NT2/D1 (cell line): Measurements from ENCODE around the gene EPHA3.

Experiments used
- DNase-seq: peaks from one replicate; pipeline ENCODE4 v3.0.0-alpha.2; 2011; ENCODE audit warnings: low read depth, low spot score
- H3K27me3 ChIP-seq: 2 replicates; pipeline ENCODE4 v1.6.0; 2011; ENCODE audit warnings: mild to moderate bottlenecking; ENCODE audit not compliant: insufficient read length, insufficient read depth
- H3K36me3 ChIP-seq: 2 replicates; pipeline ENCODE4 v1.6.1; 2011; ENCODE audit warnings: mild to moderate bottlenecking, low read length, mixed read lengths; ENCODE audit not compliant: insufficient read depth, insufficient read length
- H3K4me1 ChIP-seq: 2 replicates; pipeline ENCODE4 v1.5.1; 2011; ENCODE audit not compliant: insufficient read depth, insufficient read length
- H3K4me3 ChIP-seq: 2 replicates; pipeline ENCODE4 v1.5.1; 2011; ENCODE audit warnings: low read depth; ENCODE audit not compliant: insufficient read length
- H3K9ac ChIP-seq: 2 replicates; pipeline ENCODE4 v1.6.0; 2011; ENCODE audit warnings: low read depth; ENCODE audit not compliant: insufficient read length
- H3K9me3 ChIP-seq: 2 replicates; pipeline ENCODE4 v1.5.1; 2011; ENCODE audit warnings: mild to moderate bottlenecking, low read length; ENCODE audit not compliant: insufficient read depth
- SUZ12 ChIP-seq: IDR thresholded peaks from 2 replicates; pipeline ENCODE4 v1.6.1; 2011; ENCODE audit not compliant: insufficient read length, insufficient read depth; ENCODE audit errors: extremely low read depth
- YY1 ChIP-seq: IDR thresholded peaks from 2 replicates; pipeline ENCODE4 v1.6.1; 2011; ENCODE audit not compliant: insufficient read length, insufficient read depth
- ZNF274 ChIP-seq: IDR thresholded peaks from 2 replicates; pipeline ENCODE4 v1.6.1; 2011; ENCODE audit warnings: mild to moderate bottlenecking, low read depth, low read length

The EPHA3 gene

DNA sequence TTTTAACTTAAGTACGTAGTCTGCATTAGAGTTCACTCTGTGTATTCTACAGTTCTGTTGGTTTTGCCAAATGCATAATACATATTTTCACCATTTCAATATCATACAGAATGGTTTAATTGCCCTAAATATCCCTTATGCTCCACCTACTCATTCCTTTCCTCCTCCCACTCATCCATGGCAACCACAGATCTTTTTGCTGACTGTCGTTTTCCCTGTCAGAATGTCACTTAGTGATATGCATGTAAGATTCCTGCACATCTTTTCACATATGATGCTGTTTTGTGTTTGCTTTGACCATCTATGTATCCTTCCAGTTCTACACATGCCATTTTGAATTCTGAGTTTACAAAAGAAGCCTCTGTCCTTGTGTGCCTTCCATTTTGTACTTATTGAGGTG, 36.7 kb downstream of the EPHA3 start:
- TF ChIP-seq ZNF274, result no peak
- no peak for TF ChIP-seq SUZ12
- no peak for TF ChIP-seq YY1
- no peaks in the 10 kb centered on the region for H3K4me1 ChIP-seq
- no peak overlapping the region for H3K4me3 ChIP-seq

DNA sequence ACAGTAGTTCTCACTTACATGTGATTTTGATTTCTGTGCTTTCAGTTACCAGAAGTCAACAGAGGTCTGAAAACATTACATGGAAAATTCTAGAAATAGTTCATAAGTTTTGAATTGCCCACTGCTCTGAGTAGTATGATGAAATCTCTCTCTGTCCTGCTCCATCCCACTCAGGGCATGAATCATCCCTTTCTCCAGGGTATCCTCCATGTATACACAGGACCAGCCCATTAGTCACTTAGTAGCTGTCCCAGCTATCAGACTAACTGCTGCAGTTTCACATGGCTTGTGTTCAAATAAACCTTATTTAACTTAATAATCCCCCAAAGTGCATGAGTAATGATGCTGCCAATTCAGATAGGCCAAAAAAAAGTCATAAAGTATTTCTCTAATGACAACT, 38.6 kb downstream of the EPHA3 start:
- no peak for DNase-seq
- Histone ChIP-seq H3K9ac (no peak overlapping the region), H3K4me1 (no peaks in the 10 kb centered on the region), H3K4me3 (no peak overlapping the region), H3K27me3 (no peaks in the 10 kb centered on the region), H3K36me3 (no peaks in the 10 kb centered on the region), H3K9me3 (no peaks in the 10 kb centered on the region)
- no peak for TF ChIP-seq YY1
- no peak for TF ChIP-seq ZNF274

More for the DNA sequence above, 36.7 kb downstream of the EPHA3 start:
- H3K27me3 ChIP-seq, result no peaks in the 10 kb centered on the region
- DNase-seq, result no peak
- H3K9ac ChIP-seq, result no peak overlapping the region
- no peaks in the 10 kb centered on the region for H3K36me3 ChIP-seq
- H3K9me3 ChIP-seq, result no peaks in the 10 kb centered on the region

DNA sequence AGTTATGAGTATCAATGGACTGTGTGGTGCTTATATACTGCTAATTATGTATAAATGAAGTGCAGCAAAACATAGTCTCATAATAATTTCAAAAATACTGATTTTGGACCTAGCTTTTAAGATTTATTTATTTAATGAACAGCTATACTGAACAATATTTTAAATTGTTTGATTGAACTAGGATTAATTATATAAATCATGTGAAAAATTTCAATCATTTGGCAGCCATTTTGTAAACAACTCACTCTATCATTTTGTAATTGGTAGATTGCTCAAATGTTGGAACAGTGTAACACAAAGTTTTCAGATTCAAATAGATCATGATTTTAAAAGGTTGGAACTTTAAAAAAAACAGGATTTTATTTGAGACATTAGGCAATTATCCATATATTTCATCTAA, 47.0 kb downstream of the EPHA3 start:
- Histone ChIP-seq H3K36me3 (no peaks in the 10 kb centered on the region), H3K4me1 (no peaks in the 10 kb centered on the region), H3K27me3 (no peaks in the 10 kb centered on the region), H3K9me3 (no peaks in the 10 kb centered on the region), H3K9ac (no peak overlapping the region), H3K4me3 (no peak overlapping the region)
- TF ChIP-seq YY1, result no peak
- TF ChIP-seq ZNF274, result no peak
- no peak for TF ChIP-seq SUZ12
- DNase-seq, result no peak

DNA sequence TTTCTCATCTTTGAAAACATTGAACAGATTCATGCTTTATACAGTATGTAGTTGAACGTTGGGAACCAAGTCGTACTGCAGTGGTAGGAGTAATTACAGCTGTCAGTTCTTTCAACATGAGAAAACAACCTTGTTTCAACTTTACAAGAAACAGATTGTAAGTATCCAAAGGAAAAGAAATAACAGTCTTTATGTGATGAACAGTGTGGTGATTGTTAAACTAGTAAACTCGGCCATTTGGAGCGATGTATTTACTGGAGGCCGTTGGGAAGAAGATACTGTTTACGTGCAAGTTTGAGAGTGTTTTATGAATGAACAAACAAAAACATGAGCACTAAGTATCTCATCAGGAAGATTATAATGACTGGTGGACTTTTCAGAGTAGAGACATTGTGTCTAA, 48.4 kb downstream of the EPHA3 start:
- H3K36me3 ChIP-seq, result no peaks in the 10 kb centered on the region
- H3K9me3 ChIP-seq, result no peaks in the 10 kb centered on the region
- no peak overlapping the region for H3K4me3 ChIP-seq
- H3K27me3 ChIP-seq, result no peaks in the 10 kb centered on the region
- no peak overlapping the region for H3K9ac ChIP-seq
- H3K4me1 ChIP-seq, result no peaks in the 10 kb centered on the region
- DNase-seq, result no peak
- TF ChIP-seq ZNF274, result no peak
- TF ChIP-seq SUZ12, result no peak
- TF ChIP-seq YY1, result no peak

DNA sequence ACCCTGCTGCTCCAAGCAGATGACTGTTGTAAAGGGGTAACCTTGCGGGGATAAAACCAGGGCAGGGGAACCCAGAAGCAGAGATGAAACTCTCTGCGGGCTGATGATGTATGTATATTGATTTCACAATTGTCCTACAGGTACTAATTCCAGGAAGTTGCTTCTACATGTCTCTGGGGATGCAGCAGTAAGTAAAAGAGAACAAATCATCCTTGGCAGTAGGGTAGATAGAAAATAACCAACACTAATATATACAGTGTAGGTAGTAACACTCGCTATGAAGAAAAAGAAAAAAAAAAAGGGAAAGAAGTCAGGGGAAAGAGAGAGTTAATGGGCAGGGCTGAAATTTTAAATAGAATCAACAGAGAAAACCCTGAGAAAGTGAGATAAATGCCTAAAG, 50.2 kb downstream of the EPHA3 start:
- Histone ChIP-seq H3K4me3 (no peak overlapping the region), H3K4me1 (no peaks in the 10 kb centered on the region), H3K27me3 (no peaks in the 10 kb centered on the region), H3K36me3 (no peaks in the 10 kb centered on the region), H3K9ac (no peak overlapping the region), H3K9me3 (no peaks in the 10 kb centered on the region)
- no peak for TF ChIP-seq SUZ12
- no peak for TF ChIP-seq ZNF274
- TF ChIP-seq YY1, result no peak
- DNase-seq, result no peak

DNA sequence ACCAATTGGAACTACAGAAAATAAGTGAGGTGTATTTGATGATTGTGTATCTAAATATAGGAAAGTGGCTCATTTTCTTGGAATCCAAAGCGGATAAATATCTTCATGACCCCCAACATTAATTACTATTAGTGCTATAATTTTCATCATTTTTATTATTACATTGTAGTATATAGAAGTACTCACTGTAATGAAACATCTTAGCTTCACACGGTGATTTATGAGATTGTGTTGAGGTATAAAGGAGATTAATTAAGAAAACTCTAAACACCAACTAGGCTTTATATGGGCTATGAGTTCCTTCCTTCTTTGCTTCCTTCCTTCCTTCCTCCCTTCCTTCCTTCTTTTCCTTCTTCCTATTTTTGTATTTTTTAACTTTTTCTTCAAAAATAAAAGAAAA, 52.2 kb downstream of the EPHA3 start:
- Histone ChIP-seq H3K36me3 (no peaks in the 10 kb centered on the region), H3K9me3 (no peaks in the 10 kb centered on the region), H3K9ac (no peak overlapping the region), H3K4me3 (no peak overlapping the region), H3K4me1 (no peaks in the 10 kb centered on the region), H3K27me3 (peaks cover 4% of the 10 kb centered on the region)
- TF ChIP-seq SUZ12 (no peak), YY1 (no peak), ZNF274 (no peak)
- DNase-seq, result no peak

DNA sequence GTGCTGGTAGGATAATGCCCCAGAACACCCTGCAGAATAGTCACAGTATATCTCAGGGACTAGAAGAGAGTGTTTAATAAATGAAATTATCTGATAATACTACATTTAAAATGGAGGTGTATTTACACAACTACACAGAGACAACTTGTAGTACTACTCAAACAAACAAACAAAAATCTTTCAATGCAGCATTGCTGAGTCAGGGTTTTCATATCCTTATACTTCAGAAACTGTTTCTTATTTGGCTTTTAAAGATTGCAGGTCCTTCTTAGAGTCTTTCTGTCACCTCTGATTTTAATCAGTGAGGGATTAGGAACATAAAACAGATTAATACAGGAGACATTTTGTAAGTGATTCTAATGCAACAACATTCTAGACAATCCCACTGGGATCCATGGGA, 57.4 kb downstream of the EPHA3 start:
- no peaks in the 10 kb centered on the region for H3K9me3 ChIP-seq
- no peak for DNase-seq
- H3K4me3 ChIP-seq, result no peak overlapping the region
- no peaks in the 10 kb centered on the region for H3K36me3 ChIP-seq
- H3K9ac ChIP-seq, result no peak overlapping the region
- no peaks in the 10 kb centered on the region for H3K4me1 ChIP-seq
- peaks cover 13% of the 10 kb centered on the region for H3K27me3 ChIP-seq
- TF ChIP-seq ZNF274, result no peak
